ENCODE results near the gene DAB1. TPM values are rescaled to one million over a fixed set of nuclear protein-coding genes. Genes with fewer than 3 reads are reported as not detected.

Gene DAB1
- total RNA-seq, 1 donor from 2014 or later: 1.6 TPM

DNA sequence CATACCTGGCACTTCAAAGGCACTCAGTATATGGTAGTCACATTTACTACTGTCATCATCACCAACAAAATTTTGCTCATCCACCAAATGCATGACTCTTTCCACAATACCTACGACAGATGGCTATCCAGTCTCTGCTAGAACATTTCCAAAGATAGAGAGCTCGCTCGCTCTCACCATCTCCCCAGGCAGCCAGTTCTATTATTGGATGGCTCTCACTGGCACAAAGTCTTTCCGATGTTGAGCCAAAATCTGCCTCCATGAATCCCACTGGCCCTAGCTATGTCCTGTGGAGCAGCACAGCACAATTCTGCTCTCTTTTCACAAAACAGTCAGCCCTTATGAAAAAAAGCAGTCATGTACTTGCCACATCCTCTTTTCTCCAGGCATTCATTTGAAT, 102.1 kb downstream of the DAB1 start:
- Histone ChIP-seq H2AFZ (ENCODE audit: low read depth, low read length) (no peak overlapping the region), H3K4me1 (ENCODE audit: insufficient read depth, low read length) (peaks cover 6% of the 10 kb centered on the region), H3K36me3 (ENCODE audit: insufficient read depth, low read length) (no peaks in the 10 kb centered on the region), H3K4me2 (ENCODE audit: low read length) (no peak overlapping the region), H3K4me3 (ENCODE audit: insufficient read depth, low read depth, low read length) (no peak overlapping the region), H4K20me1 (ENCODE audit: insufficient read depth, low read length) (no peaks in the 10 kb centered on the region), H3K79me2 (ENCODE audit: insufficient read depth, low read length) (no peaks in the 10 kb centered on the region), H3K9me3 (ENCODE audit: insufficient read depth, low read depth, low read length) (no peaks in the 10 kb centered on the region), H3K27me3 (ENCODE audit: insufficient read depth, low read length) (no peaks in the 10 kb centered on the region), H3K27ac (ENCODE audit: low read depth, low read length) (no peak overlapping the region), H3K9ac (ENCODE audit: low read length) (no peak overlapping the region)
- no peak for FAIRE-seq
- Mint-ChIP-seq H3K4me1 (ENCODE audit: low read depth, unreplicated experiment) (no peaks in the 10 kb centered on the region), H3K27me3 (ENCODE audit: low read depth, unreplicated experiment) (peaks cover 13% of the 10 kb centered on the region), H3K4me3 (ENCODE audit: unreplicated experiment) (no peak overlapping the region), H3K9me3 (ENCODE audit: unreplicated experiment) (no peaks in the 10 kb centered on the region), H3K27ac (ENCODE audit: unreplicated experiment) (no peak overlapping the region), H3K36me3 (ENCODE audit: low read depth, unreplicated experiment) (no peaks in the 10 kb centered on the region)
- TF ChIP-seq EZH2 (IDR thresholded peaks at IDR 0.05; ENCODE audit: insufficient read depth, low read length): no peak
- no peak for TF ChIP-seq CTCF (IDR thresholded peaks at IDR 0.05; ENCODE audit: insufficient read depth, low read depth, low read length)
- no peak for DNase-seq (ENCODE audit: low read depth)

DNA sequence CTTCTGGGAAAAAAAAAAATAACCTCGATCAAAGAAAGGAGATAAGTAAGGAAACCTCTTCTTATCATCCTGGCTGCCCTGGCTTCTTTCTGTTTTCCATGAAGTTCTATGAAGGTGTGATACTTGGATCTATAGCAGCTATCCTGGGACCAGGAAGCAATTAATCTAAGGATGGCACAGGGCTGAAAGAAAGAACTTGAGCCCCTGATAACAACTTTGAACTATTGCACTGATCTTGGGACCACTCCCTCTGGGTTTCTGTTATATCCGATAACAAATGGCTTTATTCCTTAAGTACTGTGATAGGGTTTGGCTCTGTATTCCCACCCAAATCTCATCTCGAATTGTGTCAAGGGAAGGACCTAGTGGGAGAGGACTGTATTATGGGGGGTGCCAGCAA, 104.1 kb downstream of the DAB1 start:
- Mint-ChIP-seq H3K27me3 (ENCODE audit: low read depth, unreplicated experiment) (peaks cover 9% of the 10 kb centered on the region), H3K4me3 (ENCODE audit: unreplicated experiment) (no peak overlapping the region), H3K36me3 (ENCODE audit: low read depth, unreplicated experiment) (no peaks in the 10 kb centered on the region), H3K4me1 (ENCODE audit: low read depth, unreplicated experiment) (no peaks in the 10 kb centered on the region), H3K9me3 (ENCODE audit: unreplicated experiment) (no peaks in the 10 kb centered on the region), H3K27ac (ENCODE audit: unreplicated experiment) (no peak overlapping the region)
- no peak overlapping the region for H3K4me3 ChIP-seq (ENCODE audit: insufficient read depth, low read depth, low read length)
- H4K20me1 ChIP-seq (ENCODE audit: insufficient read depth, low read length): no peaks in the 10 kb centered on the region
- H3K9me3 ChIP-seq (ENCODE audit: insufficient read depth, low read depth, low read length): no peaks in the 10 kb centered on the region
- TF ChIP-seq CTCF (IDR thresholded peaks at IDR 0.05; ENCODE audit: insufficient read depth, low read depth, low read length): no peak
- no peak for TF ChIP-seq EZH2 (IDR thresholded peaks at IDR 0.05; ENCODE audit: insufficient read depth, low read length)
- no peaks in the 10 kb centered on the region for H3K79me2 ChIP-seq (ENCODE audit: insufficient read depth, low read length)
- no peak overlapping the region for H3K4me2 ChIP-seq (ENCODE audit: low read length)
- H3K4me1 ChIP-seq (ENCODE audit: insufficient read depth, low read length): peaks cover 6% of the 10 kb centered on the region
- H3K27ac ChIP-seq (ENCODE audit: low read depth, low read length): no peak overlapping the region
- no peak overlapping the region for H3K9ac ChIP-seq (ENCODE audit: low read length)
- no peaks in the 10 kb centered on the region for H3K27me3 ChIP-seq (ENCODE audit: insufficient read depth, low read length)
- FAIRE-seq (no peak), DNase-seq (ENCODE audit: low read depth) (no peak)
- H3K36me3 ChIP-seq (ENCODE audit: insufficient read depth, low read length): no peaks in the 10 kb centered on the region
- H2AFZ ChIP-seq (ENCODE audit: low read depth, low read length): no peak overlapping the region

DNA sequence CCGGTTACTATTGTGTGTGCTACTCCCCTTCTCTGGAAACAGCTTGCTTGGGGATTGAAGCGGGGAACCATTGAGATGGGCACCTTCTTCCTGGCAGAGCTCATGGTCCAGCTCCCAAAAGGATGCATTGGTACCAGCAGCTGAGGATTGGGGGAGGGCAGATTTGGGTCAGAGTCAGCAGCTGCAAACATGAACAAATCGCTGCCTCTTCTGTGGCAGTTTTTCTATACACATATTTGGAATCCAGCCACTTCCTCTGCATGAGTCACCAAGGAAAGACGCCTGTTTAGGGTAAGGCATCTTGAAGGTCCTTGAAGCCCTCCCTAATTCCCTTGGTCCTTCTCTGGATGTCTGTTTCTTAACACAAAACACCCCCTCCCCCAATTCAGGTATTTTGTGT, 104.7 kb downstream of the DAB1 start:
- Histone ChIP-seq H3K36me3 (ENCODE audit: insufficient read depth, low read length) (no peaks in the 10 kb centered on the region), H3K4me3 (ENCODE audit: insufficient read depth, low read depth, low read length) (no peak overlapping the region), H3K4me2 (ENCODE audit: low read length) (no peak overlapping the region), H3K9ac (ENCODE audit: low read length) (no peak overlapping the region), H2AFZ (ENCODE audit: low read depth, low read length) (no peak overlapping the region), H3K79me2 (ENCODE audit: insufficient read depth, low read length) (no peaks in the 10 kb centered on the region), H3K27me3 (ENCODE audit: insufficient read depth, low read length) (no peaks in the 10 kb centered on the region), H3K27ac (ENCODE audit: low read depth, low read length) (no peak overlapping the region), H3K4me1 (ENCODE audit: insufficient read depth, low read length) (peaks cover 6% of the 10 kb centered on the region), H4K20me1 (ENCODE audit: insufficient read depth, low read length) (no peaks in the 10 kb centered on the region), H3K9me3 (ENCODE audit: insufficient read depth, low read depth, low read length) (no peaks in the 10 kb centered on the region)
- DNase-seq (ENCODE audit: low read depth) (peak; percentile 23), FAIRE-seq (no peak)
- Mint-ChIP-seq H3K9me3 (ENCODE audit: unreplicated experiment) (no peaks in the 10 kb centered on the region), H3K4me1 (ENCODE audit: low read depth, unreplicated experiment) (no peaks in the 10 kb centered on the region), H3K4me3 (ENCODE audit: unreplicated experiment) (no peak overlapping the region), H3K36me3 (ENCODE audit: low read depth, unreplicated experiment) (no peaks in the 10 kb centered on the region), H3K27me3 (ENCODE audit: low read depth, unreplicated experiment) (peaks cover 7% of the 10 kb centered on the region), H3K27ac (ENCODE audit: unreplicated experiment) (no peak overlapping the region)
- TF ChIP-seq CTCF (IDR thresholded peaks at IDR 0.05; ENCODE audit: insufficient read depth, low read depth, low read length): no peak
- TF ChIP-seq EZH2 (IDR thresholded peaks at IDR 0.05; ENCODE audit: insufficient read depth, low read length): no peak

Data from astrocyte (in vitro differentiated cells and primary cell).